ENCODE measurements around the gene CIDEB. TPM values are rescaled to one million over a fixed set of nuclear protein-coding genes. Genes with fewer than 3 reads are reported as not detected.
A peak's percentile ranks its signal among the peaks of the same experiment; 100 is the strongest.

CIDEB gene
- total RNA-seq (2012; rRNA removed) (under 0.01 TPM in 2 replicates), polyA plus RNA-seq (2012; rRNA removed) (0.19 TPM in 2 replicates), Bru-seq, nascent RNA (not detected), BruChase-seq, experiment 1, labeled RNA remaining after a 6-hour chase (not detected), BruChase-seq, experiment 2, labeled RNA remaining after a 2-hour chase (percentile 10 among the genes with signal in this experiment)
- 0.06 and 0.14 TPM in 2 replicates for polyA plus RNA-seq (2012; cell fraction: cytosol; rRNA removed)
- 0.26 and 0.33 TPM in 2 replicates for polyA plus RNA-seq (2012; cell fraction: nucleus; rRNA removed; ENCODE audit: low replicate concordance)
- long read RNA-seq: 0 reads

GRCh38 chr14:24307575-24308341, at the start of gene CIDEB:
Gene CIDEB (minus strand): TSS chr14:24307977. CDS start chr14:24307858, 119 bp downstream.
- H3K18ac ChIP-seq (ENCODE audit: low read depth, low read length): no peak within 1 kb of the TSS
- no peak within 1 kb of the TSS for H2BK20ac ChIP-seq (ENCODE audit: low read depth, low read length)
- H3K79me1 ChIP-seq (ENCODE audit: low read depth in 1 of 2, low read length in 2 of 2): peaks cover 3 to 9% of the 10 kb centered on the region in 2 experiments; a peak in 1 of 4 replicates
- peaks cover 8% of the 10 kb centered on the region; the same call in 1 of the 2 replicates for H4K20me1 ChIP-seq (ENCODE audit: insufficient read depth, low read length)
- CTCF ChIA-PET: interaction anchor here (0.6 to 4.1 kb wide), 15 partner anchors 8 to 250 kb away, joined by 3 to 20 read pairs (median 3); partner anchors contain the start of genes DHRS1, NOP9 and TINF2
- H3K27ac ChIP-seq (ENCODE audit: insufficient read depth, low read length): no peak within 1 kb of the TSS
- no peaks in the 10 kb centered on the region for H3K9me3 ChIP-seq (ENCODE audit: control insufficient read depth, insufficient read depth, low read length)
- H3K4me2 ChIP-seq (ENCODE audit: low read depth, low read length): no peak within 1 kb of the TSS
- H2AFZ ChIP-seq (replicated peaks; ENCODE audit: low read length, poor library complexity): peak within 1 kb of the TSS; percentile 21
- H3K4me1 ChIP-seq (ENCODE audit: control insufficient read depth, insufficient read depth, low read length): peaks cover 10% of the 10 kb centered on the region; the same call in 1 of the 2 replicates
- H3K56ac ChIP-seq (ENCODE audit: extremely low read depth, insufficient read depth, low read length): no peak within 1 kb of the TSS
- H3K27me3 ChIP-seq (ENCODE audit: control insufficient read depth, insufficient read depth, low read length): no peaks in the 10 kb centered on the region
- H4K8ac ChIP-seq (ENCODE audit: low read depth in 2 of 2, low read length in 2 of 2): no peak within 1 kb of the TSS
- H4K5ac ChIP-seq (ENCODE audit: low read depth, low read length): no peak within 1 kb of the TSS
- no peak within 1 kb of the TSS for H3K23ac ChIP-seq (ENCODE audit: low read depth, low read length)
- no peak within 1 kb of the TSS for H2BK120ac ChIP-seq (ENCODE audit: low read depth, low read length)
- H2BK5ac ChIP-seq (ENCODE audit: low read depth, low read length, poor library complexity, severe bottlenecking): no peak within 1 kb of the TSS
- 93% methylated on average over 2 of the region's 6 CpGs; no CpG with 5 or more reads in 1 of the 2 experiments for WGBS, 2 experiments (ENCODE audit: extremely low coverage in 2 of 2, insufficient read length in 1 of 2)
- H3K4ac ChIP-seq (ENCODE audit: low read depth, low read length): no peak within 1 kb of the TSS
- H3K14ac ChIP-seq (replicated peaks; ENCODE audit: low read depth, low read length): no peak within 1 kb of the TSS
- in situ Hi-C loops (cut with MboI; ENCODE audit: low sequenced_read_pairs) (no loop called here), intact Hi-C loops (cut with micrococcal nuclease) (no loop called here), dilution Hi-C loops (cut with HindIII; ENCODE audit: low sequenced_read_pairs, unreplicated experiment) (no loop called here)
- no peak within 1 kb of the TSS for H3K4me3 ChIP-seq (ENCODE audit: insufficient read depth, low read depth, low read length)
- peak; percentile 81 for ATAC-seq (ENCODE audit: low read depth)
- peaks cover 5% of the 10 kb centered on the region; the same call in 1 of the 2 replicates for H3K9me1 ChIP-seq (ENCODE audit: insufficient read depth, low read length)
- no peak within 1 kb of the TSS for H4K91ac ChIP-seq (ENCODE audit: insufficient read depth, low read depth, low read length)
- H2BK15ac ChIP-seq (ENCODE audit: low read depth, low read length): no peak within 1 kb of the TSS
- H2AK5ac ChIP-seq (ENCODE audit: low read depth, low read length): no peak within 1 kb of the TSS
- peak; percentile 43 for DNase-seq
- POLR2A ChIA-PET (ENCODE audit: unreplicated experiment): no interaction called here
- no peak within 1 kb of the TSS for H2AK9ac ChIP-seq (replicated peaks; ENCODE audit: low read depth, low read length, poor library complexity)
- TF ChIP-seq MAFK (IDR thresholded peaks at IDR 0.05; ENCODE audit: low read depth, low read length): no peak
- TF ChIP-seq SMC3 (IDR thresholded peaks at IDR 0.05; ENCODE audit: low read depth, low read length): peak; percentile 57; the same call in 1 of the 2 replicates
- no peak for TF ChIP-seq RCOR1 (IDR thresholded peaks at IDR 0.05; ENCODE audit: insufficient replicate concordance, low read length)
- TF ChIP-seq CTCF (conservative IDR thresholded peaks at IDR 0.05; ENCODE audit: low read depth, low read length): peak; percentile 88
- TF ChIP-seq POLR2A (IDR thresholded peaks at IDR 0.05; ENCODE audit: low read depth, low read length): no peak
- TF ChIP-seq FOS (IDR thresholded peaks at IDR 0.05; ENCODE audit: low read depth, low read length): no peak
- TF ChIP-seq BHLHE40 (IDR thresholded peaks at IDR 0.05; ENCODE audit: low read depth, low read length): no peak
- no peak for TF ChIP-seq USF2 (IDR thresholded peaks at IDR 0.05; ENCODE audit: low read depth, low read length)
- peak; percentile 57 for TF ChIP-seq RAD21 (IDR thresholded peaks at IDR 0.05; ENCODE audit: low read length)
- no peak for TF ChIP-seq NFE2L2 (IDR thresholded peaks at IDR 0.05; ENCODE audit: low read depth, low read length)
- BruUV-seq (replicated peaks): no TSS peak
- H3K9ac ChIP-seq (ENCODE audit: low read depth, low read length): no peak within 1 kb of the TSS
- H3K36me3 ChIP-seq (ENCODE audit: control insufficient read depth, insufficient read depth, low read length): peaks cover 34% of the 10 kb centered on the region
